Measurements from ENCODE around the gene NT5M. TPM values are rescaled to one million over a fixed set of nuclear protein-coding genes. Genes with fewer than 3 reads are reported as not detected.
"Not testable (repeated sequence)": the region's sequence is repeated elsewhere in the genome, so short reads cannot be mapped to it uniquely, and the experiment has no call there.

NT5M gene
- polyA plus RNA-seq, 2 of the 4 experiments (the other 2 are of a cell fraction): 5.3 to 5.9 TPM

DNA sequence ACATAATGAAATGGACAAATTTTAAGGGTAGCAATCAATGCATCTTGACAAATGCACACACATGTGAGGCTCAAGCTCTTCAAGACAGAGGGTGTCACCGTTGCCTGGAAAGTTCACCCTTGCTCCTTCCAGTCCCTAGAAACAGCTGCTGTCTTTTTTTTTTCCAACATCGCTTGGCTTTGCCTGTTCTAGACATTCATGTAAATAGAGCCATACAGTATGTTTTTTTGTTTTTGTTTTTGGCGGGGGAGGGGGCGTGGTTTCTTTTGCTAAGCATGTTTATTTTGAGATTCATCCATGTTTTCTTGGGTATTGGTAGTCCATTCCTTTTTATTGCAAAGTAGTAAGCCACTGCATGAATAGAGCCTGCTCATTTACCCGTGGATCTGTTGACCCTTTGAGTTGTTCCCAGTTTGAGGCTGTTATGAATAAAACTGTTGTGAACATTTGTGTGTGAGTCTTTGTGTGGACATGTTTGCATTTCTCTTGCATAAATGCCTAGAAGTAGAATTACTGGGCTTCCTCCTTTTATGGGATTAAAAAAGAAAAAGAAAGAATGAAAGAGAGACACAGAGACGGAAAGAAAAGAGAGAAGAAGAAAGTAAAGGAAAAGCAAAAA lies 78.4 kb downstream of the NT5M start:
- no peak overlapping the region for H3K27ac ChIP-seq
- peaks cover 2% of the 10 kb centered on the region; the same call in 1 of the 3 replicates for H3K4me1 ChIP-seq
- CTCF ChIA-PET: interaction anchor here (1.0 to 5.4 kb wide), 5 partner anchors 9 to 115 kb away, joined by 3 to 25 read pairs (median 4); partner anchors contain the start of gene RASD1
- WGBS (ENCODE audit: missing lambda C conversion rate): 26% methylated on average over 6 of the region's 6 CpGs
- DNase-seq (ENCODE audit: low read depth in 1 of 2, low spot score in 1 of 2) (no peak), ATAC-seq (no peak), FAIRE-seq (no peak)
- H3K9me3 ChIP-seq: no peaks in the 10 kb centered on the region
- H3K4me2 ChIP-seq: no peak overlapping the region
- POLR2A ChIA-PET: no interaction called here
- TF ChIP-seq SMC3 (IDR thresholded peaks at IDR 0.05) (no peak), POLR2A (IDR thresholded peaks at IDR 0.05; ENCODE audit: low read length) (no peak), MYC (IDR thresholded peaks at IDR 0.05; ENCODE audit: borderline replicate concordance, low read length) (no peak), HOXB13 (CRISPR knock-in tag; IDR thresholded peaks at IDR 0.05; ENCODE audit: low read depth) (no peak), EHF (CRISPR knock-in tag; IDR thresholded peaks at IDR 0.05) (no peak), FOXS1 (CRISPR knock-in tag; IDR thresholded peaks at IDR 0.05) (no peak), NPAS2 (CRISPR knock-in tag; IDR thresholded peaks at IDR 0.05; ENCODE audit: borderline replicate concordance) (no peak)
- no peak overlapping the region for H3K4me3 ChIP-seq

DNA sequence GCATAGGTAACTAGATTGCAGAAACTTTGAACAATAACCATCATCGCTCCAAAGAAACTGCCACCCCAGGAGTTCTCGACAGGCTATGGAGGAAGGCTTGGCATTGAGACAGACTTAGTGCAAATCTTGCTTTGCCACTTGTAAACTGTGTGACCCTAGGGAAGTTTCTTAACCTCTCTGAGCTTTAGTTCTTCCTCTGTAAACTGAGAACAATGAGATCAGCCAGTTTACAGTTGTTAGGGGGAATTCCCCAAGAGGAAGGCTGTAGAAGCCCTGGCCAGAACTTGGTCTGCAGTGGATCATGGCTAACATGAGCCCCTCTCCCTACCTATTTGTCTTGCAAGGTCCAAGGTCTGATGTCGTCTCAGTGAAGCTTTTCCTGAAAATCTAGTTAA lies 78.9 kb downstream of the NT5M start:
- FAIRE-seq (no peak), DNase-seq (ENCODE audit: low read depth in 1 of 2, low spot score in 1 of 2) (no peak), ATAC-seq (no peak)
- Histone ChIP-seq H3K4me1 (no peaks in the 10 kb centered on the region), H3K4me3 (no peak overlapping the region), H3K4me2 (no peak overlapping the region), H3K27ac (no peak overlapping the region), H3K9me3 (no peaks in the 10 kb centered on the region)
- TF ChIP-seq NPAS2 (CRISPR knock-in tag; IDR thresholded peaks at IDR 0.05; ENCODE audit: borderline replicate concordance): no peak
- peak; percentile 38 for TF ChIP-seq ZFP36 (IDR thresholded peaks at IDR 0.05; ENCODE audit: borderline replicate concordance, partially characterized antibody)
- 55% methylated on average over 3 of the region's 3 CpGs for WGBS (ENCODE audit: missing lambda C conversion rate)
- ChIA-PET CTCF (interaction anchor here (0.7 to 5.4 kb wide), 4 partner anchors 11 to 260 kb away, joined by 3 to 25 read pairs (median 8); partner anchors contain the start of gene RASD1), POLR2A (interaction anchor here (0.5 kb wide), 1 partner anchor 70 kb away, joined by 5 read pairs; no protein-coding TSS in a partner anchor)

DNA sequence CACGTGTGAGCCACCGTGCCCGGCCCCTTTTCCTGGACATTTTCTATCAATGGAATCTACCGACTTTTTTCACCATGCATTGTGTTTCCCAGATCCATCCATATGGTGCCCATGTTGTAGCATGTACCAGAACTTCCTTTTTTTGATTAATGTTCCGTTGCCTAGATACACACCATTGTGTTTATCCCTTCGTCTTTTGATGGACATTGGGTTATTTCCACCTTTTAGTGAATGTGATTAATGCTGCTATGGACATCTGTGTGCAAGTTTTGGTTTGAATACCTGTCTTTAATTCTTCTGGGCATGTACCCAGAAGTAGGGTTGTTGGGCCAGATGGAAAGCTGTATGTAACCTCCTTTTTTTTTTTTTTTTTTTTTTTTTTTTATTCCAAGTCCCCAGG lies 79.8 kb downstream of the NT5M start:
- no peak overlapping the region for H3K4me3 ChIP-seq
- ATAC-seq: no peak
- TF ChIP-seq EHF (CRISPR knock-in tag; IDR thresholded peaks at IDR 0.05) (no peak), EP300 (IDR thresholded peaks at IDR 0.05) (no peak), EHMT2 (IDR thresholded peaks at IDR 0.05; ENCODE audit: low read depth) (no peak), GATA3 (IDR thresholded peaks at IDR 0.05; ENCODE audit: borderline replicate concordance) (no peak)
- TF ChIP-seq, protein P1, sequence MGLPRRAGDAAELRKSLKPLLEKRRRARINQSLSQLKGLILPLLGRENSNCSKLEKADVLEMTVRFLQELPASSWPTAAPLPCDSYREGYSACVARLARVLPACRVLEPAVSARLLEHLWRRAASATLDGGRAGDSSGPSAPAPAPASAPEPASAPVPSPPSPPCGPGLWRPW (IDR thresholded peaks at IDR 0.05): no peak
- TF ChIP-seq, protein P2, sequence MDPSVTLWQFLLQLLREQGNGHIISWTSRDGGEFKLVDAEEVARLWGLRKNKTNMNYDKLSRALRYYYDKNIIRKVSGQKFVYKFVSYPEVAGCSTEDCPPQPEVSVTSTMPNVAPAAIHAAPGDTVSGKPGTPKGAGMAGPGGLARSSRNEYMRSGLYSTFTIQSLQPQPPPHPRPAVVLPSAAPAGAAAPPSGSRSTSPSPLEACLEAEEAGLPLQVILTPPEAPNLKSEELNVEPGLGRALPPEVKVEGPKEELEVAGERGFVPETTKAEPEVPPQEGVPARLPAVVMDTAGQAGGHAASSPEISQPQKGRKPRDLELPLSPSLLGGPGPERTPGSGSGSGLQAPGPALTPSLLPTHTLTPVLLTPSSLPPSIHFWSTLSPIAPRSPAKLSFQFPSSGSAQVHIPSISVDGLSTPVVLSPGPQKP (IDR thresholded peaks at IDR 0.05; ENCODE audit: low read depth, low read length): no peak
- WGBS (ENCODE audit: missing lambda C conversion rate): 44% methylated on average over 6 of the region's 6 CpGs
- H3K9me3 ChIP-seq: no peaks in the 10 kb centered on the region
- no peak overlapping the region for H3K4me2 ChIP-seq
- H3K4me1 ChIP-seq: no peaks in the 10 kb centered on the region
- POLR2A ChIA-PET: no interaction called here
- H3K27ac ChIP-seq: no peak overlapping the region
- FAIRE-seq: no peak
- CTCF ChIA-PET: interaction anchor here (0.7 to 5.4 kb wide), 5 partner anchors 17 to 259 kb away, joined by 3 to 25 read pairs (median 4); partner anchors contain the start of gene RASD1
- DNase-seq (ENCODE audit: low read depth in 1 of 2, low spot score in 1 of 2): no peak

DNA sequence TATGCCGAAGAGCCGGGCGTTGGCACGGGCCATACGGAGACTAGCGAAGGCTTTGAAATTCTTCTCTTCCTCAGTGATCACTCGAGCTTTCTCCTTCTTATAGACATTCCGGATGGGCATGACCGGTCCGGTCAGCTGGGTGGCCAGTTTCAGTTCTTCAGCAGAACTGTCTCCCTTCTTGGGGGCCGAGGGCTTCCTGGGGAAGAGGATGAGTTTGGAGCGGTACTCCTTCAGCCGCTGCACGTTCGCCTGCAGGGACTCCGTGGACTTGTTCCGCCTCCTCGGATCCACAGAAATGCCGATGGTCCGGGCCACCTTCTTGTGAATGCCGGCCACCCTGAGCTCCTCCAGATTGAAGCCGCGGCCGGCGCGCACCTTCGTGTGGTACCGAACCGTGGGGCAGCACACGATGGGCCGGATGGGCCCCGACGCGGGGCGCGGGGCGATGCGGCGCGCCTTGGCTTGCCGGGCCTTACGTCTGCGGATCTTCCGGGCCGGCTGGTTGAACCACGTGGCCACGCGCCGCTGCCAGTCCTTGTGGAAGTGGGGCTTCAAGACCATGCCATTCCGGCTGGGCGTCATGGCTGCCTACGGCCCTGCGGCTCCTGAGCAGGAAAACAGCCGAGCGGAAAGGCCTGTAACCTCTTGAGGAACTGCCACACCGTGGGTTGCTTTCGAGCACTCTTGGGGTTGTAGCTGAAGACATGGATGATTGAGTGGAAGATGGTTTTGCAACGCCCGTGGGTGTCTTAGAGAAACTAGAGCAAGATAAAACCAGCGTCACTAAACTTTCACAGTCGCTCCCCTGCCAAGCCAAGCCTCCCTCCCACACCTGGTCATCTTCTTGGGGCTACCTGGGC lies 80.5 kb downstream of the NT5M start:
- DNase-seq (ENCODE audit: low read depth in 1 of 2, low spot score in 1 of 2); H3K4me3 ChIP-seq; H3K4me1 ChIP-seq; H3K27ac ChIP-seq; ATAC-seq; POLR2A ChIA-PET; H3K9me3 ChIP-seq; FAIRE-seq; H3K4me2 ChIP-seq: not testable (repeated sequence)
- WGBS (ENCODE audit: missing lambda C conversion rate): 89% methylated on average over 61 of the region's 61 CpGs
- CTCF ChIA-PET: interaction anchor here (1.0 to 5.4 kb wide), 3 partner anchors 17 to 53 kb away, joined by 3 to 25 read pairs (median 4); no protein-coding TSS in a partner anchor

DNA sequence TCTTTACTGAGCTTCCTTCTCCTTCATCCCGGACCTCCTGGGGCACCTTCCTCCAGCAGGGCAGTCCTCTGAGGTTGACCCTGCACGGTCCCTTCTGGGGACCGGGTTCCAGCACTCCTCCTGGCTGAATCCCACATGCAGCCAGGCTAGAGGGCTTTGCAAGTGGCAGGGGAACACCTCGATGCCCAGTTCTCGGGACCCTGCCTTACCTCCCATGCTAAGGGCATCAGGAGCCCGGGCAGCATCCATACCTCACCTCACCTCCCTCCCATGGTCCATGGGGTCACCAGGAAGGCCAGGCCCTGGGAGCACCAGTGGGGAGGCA lies 81.1 kb downstream of the NT5M start:
- H3K4me2 ChIP-seq: no peak overlapping the region
- H3K4me1 ChIP-seq: no peaks in the 10 kb centered on the region
- ChIA-PET POLR2A (no interaction called here), CTCF (no interaction called here)
- DNase-seq (ENCODE audit: low read depth in 1 of 2, low spot score in 1 of 2) (no peak), FAIRE-seq (no peak), ATAC-seq (no peak)
- 40% methylated on average over 6 of the region's 6 CpGs for WGBS (ENCODE audit: missing lambda C conversion rate)
- no peak overlapping the region for H3K27ac ChIP-seq
- no peak overlapping the region for H3K4me3 ChIP-seq
- no peaks in the 10 kb centered on the region for H3K9me3 ChIP-seq
- TF ChIP-seq ZNF302 (CRISPR knock-in tag; IDR thresholded peaks at IDR 0.05): no peak
- TF ChIP-seq, protein P3, sequence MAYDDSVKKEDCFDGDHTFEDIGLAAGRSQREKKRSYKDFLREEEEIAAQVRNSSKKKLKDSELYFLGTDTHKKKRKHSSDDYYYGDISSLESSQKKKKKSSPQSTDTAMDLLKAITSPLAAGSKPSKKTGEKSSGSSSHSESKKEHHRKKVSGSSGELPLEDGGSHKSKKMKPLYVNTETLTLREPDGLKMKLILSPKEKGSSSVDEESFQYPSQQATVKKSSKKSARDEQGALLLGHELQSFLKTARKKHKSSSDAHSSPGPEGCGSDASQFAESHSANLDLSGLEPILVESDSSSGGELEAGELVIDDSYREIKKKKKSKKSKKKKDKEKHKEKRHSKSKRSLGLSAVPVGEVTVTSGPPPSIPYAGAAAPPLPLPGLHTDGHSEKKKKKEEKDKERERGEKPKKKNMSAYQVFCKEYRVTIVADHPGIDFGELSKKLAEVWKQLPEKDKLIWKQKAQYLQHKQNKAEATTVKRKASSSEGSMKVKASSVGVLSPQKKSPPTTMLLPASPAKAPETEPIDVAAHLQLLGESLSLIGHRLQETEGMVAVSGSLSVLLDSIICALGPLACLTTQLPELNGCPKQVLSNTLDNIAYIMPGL (CRISPR knock-in tag; IDR thresholded peaks at IDR 0.05; ENCODE audit: borderline replicate concordance): no peak
- TF ChIP-seq, protein P4, sequence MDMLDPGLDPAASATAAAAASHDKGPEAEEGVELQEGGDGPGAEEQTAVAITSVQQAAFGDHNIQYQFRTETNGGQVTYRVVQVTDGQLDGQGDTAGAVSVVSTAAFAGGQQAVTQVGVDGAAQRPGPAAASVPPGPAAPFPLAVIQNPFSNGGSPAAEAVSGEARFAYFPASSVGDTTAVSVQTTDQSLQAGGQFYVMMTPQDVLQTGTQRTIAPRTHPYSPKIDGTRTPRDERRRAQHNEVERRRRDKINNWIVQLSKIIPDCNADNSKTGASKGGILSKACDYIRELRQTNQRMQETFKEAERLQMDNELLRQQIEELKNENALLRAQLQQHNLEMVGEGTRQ (IDR thresholded peaks at IDR 0.05): no peak
- no peak for TF ChIP-seq TP53 (CRISPR knock-in tag; IDR thresholded peaks at IDR 0.05)
- TF ChIP-seq CBX2 (IDR thresholded peaks at IDR 0.05; ENCODE audit: borderline replicate concordance, low read depth): no peak
- no peak for TF ChIP-seq EHF (CRISPR knock-in tag; IDR thresholded peaks at IDR 0.05)
- TF ChIP-seq, protein P5, sequence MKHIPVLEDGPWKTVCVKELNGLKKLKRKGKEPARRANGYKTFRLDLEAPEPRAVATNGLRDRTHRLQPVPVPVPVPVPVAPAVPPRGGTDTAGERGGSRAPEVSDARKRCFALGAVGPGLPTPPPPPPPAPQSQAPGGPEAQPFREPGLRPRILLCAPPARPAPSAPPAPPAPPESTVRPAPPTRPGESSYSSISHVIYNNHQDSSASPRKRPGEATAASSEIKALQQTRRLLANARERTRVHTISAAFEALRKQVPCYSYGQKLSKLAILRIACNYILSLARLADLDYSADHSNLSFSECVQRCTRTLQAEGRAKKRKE (CRISPR knock-in tag; IDR thresholded peaks at IDR 0.05; ENCODE audit: low read depth): no peak
- no peak for TF ChIP-seq MAFK (IDR thresholded peaks at IDR 0.05; ENCODE audit: partially characterized antibody)
